GM21528 (cell line): Measurements from ENCODE around the gene NKRF.
"Not testable (repeated sequence)": the region's sequence is repeated elsewhere in the genome, so short reads cannot be mapped to it uniquely, and the experiment has no call there.

Experiments used
- ATAC-seq: cut with Tn5 transposase; IDR thresholded peaks from one replicate; pipeline ENCODE4 v1.9.1; 2021; ENCODE audit warnings: mild to moderate bottlenecking, moderate library complexity; ENCODE audit not compliant: unreplicated experiment, low FRiP score

NKRF gene

GRCh38 chrX:119606280-119607017 is at the start of gene NKRF:
Gene NKRF, minus strand, starts transcription at chrX:119606424.
- ATAC-seq, result peak; percentile 72

GRCh38 chrX:119655125-119655524 is 48.9 kb upstream of the NKRF start:
- ATAC-seq, result no peak

- ATAC-seq, result no peak
Measured at GRCh38 chrX:119654112-119654531, 47.9 kb upstream of the NKRF start.

GRCh38 chrX:119648421-119648775 is 42.2 kb upstream of the NKRF start:
- peak; percentile 17 for ATAC-seq

- ATAC-seq, result peak; percentile 96
Measured at GRCh38 chrX:119647552-119648420, 41.6 kb upstream of the NKRF start.

GRCh38 chrX:119647089-119647488 is 40.9 kb upstream of the NKRF start:
- ATAC-seq, result no peak

GRCh38 chrX:119646515-119646914 is 40.3 kb upstream of the NKRF start:
- ATAC-seq, result no peak

- no peak for ATAC-seq
Measured at GRCh38 chrX:119643696-119644095, 37.5 kb upstream of the NKRF start.

- ATAC-seq, result no peak
Measured at GRCh38 chrX:119640731-119641170, 34.5 kb upstream of the NKRF start.

GRCh38 chrX:119638725-119639471 is 32.7 kb upstream of the NKRF start:
- ATAC-seq, result peak; percentile 68

GRCh38 chrX:119637421-119637820 is 31.2 kb upstream of the NKRF start:
- not testable (repeated sequence) for ATAC-seq

GRCh38 chrX:119636419-119636818 is 30.2 kb upstream of the NKRF start:
- ATAC-seq, result no peak

GRCh38 chrX:119635799-119636198 is 29.6 kb upstream of the NKRF start:
- ATAC-seq, result no peak

- ATAC-seq, result no peak
Measured at GRCh38 chrX:119635179-119635578, 29.0 kb upstream of the NKRF start.

GRCh38 chrX:119625843-119626242 is 19.6 kb upstream of the NKRF start:
- ATAC-seq, result no peak

GRCh38 chrX:119624951-119625668 is 18.9 kb upstream of the NKRF start:
- no peak for ATAC-seq

- no peak for ATAC-seq
Measured at GRCh38 chrX:119624417-119624816, 18.2 kb upstream of the NKRF start.

GRCh38 chrX:119622356-119623232 is 16.4 kb upstream of the NKRF start:
- ATAC-seq, result no peak

GRCh38 chrX:119618439-119618838 is 12.2 kb upstream of the NKRF start:
- ATAC-seq, result no peak
